HAP-1 (cell line): ENCODE results near the gene MZB1.

Experiments used
- DNase-seq, 2 experiments: peaks; one replicate each; pipeline ENCODE4 v3.0.0-alpha.2; 2016 to 2020; ENCODE audit warnings: low spot score in 2 of 2
- H3K27me3 ChIP-seq: fragments of 250-450 bp; sonication (Bioruptor Pico); 2 replicates; pipeline ENCODE4 v1.5.1; 2020; ENCODE audit warnings: low read depth, mild to moderate bottlenecking, moderate library complexity
- H3K36me3 ChIP-seq: fragments of 250-450 bp; sonication (Bioruptor Pico); replicated peaks from 2 replicates; pipeline ENCODE4 v1.5.1; 2020; ENCODE audit warnings: mild to moderate bottlenecking
- H3K4me1 ChIP-seq: fragments of 250-450 bp; sonication (Bioruptor Pico); 2 replicates; pipeline ENCODE4 v1.5.1; 2020; ENCODE audit warnings: mild to moderate bottlenecking
- H3K4me3 ChIP-seq: fragments of 250-450 bp; sonication (Bioruptor Pico); 2 replicates; pipeline ENCODE4 v1.5.1; 2020; ENCODE audit warnings: mild to moderate bottlenecking, moderate library complexity
- H3K9me3 ChIP-seq: fragments of 250-450 bp; sonication (Bioruptor Pico); 2 replicates; pipeline ENCODE4 v1.5.1; 2020; ENCODE audit warnings: mild to moderate bottlenecking, moderate library complexity
- in situ Hi-C: fragments of 300-500 bp; cut with MboI; formaldehyde crosslinking; loops from 3 replicates; pipeline ENCODE4 v1.14.3; 2020; ENCODE audit warnings: low sequenced_read_pairs, inconsistent platforms, mixed read lengths

MZB1 gene, protein sequence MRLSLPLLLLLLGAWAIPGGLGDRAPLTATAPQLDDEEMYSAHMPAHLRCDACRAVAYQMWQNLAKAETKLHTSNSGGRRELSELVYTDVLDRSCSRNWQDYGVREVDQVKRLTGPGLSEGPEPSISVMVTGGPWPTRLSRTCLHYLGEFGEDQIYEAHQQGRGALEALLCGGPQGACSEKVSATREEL

GRCh38 chr5:139389701-139390638, at the start of gene MZB1:
TSS of gene MZB1 (minus strand) at chr5:139389913. CDS start at chr5:139389856, 57 bp downstream.
- no peak within 1 kb of the TSS for H3K4me3 ChIP-seq
- H3K36me3 ChIP-seq: no peaks in the 10 kb centered on the region
- H3K27me3 ChIP-seq: no peaks in the 10 kb centered on the region
- peaks cover 4% of the 10 kb centered on the region for H3K4me1 ChIP-seq
- in situ Hi-C loops: no loop called here
- no peak for DNase-seq
- no peaks in the 10 kb centered on the region for H3K9me3 ChIP-seq

DNA sequence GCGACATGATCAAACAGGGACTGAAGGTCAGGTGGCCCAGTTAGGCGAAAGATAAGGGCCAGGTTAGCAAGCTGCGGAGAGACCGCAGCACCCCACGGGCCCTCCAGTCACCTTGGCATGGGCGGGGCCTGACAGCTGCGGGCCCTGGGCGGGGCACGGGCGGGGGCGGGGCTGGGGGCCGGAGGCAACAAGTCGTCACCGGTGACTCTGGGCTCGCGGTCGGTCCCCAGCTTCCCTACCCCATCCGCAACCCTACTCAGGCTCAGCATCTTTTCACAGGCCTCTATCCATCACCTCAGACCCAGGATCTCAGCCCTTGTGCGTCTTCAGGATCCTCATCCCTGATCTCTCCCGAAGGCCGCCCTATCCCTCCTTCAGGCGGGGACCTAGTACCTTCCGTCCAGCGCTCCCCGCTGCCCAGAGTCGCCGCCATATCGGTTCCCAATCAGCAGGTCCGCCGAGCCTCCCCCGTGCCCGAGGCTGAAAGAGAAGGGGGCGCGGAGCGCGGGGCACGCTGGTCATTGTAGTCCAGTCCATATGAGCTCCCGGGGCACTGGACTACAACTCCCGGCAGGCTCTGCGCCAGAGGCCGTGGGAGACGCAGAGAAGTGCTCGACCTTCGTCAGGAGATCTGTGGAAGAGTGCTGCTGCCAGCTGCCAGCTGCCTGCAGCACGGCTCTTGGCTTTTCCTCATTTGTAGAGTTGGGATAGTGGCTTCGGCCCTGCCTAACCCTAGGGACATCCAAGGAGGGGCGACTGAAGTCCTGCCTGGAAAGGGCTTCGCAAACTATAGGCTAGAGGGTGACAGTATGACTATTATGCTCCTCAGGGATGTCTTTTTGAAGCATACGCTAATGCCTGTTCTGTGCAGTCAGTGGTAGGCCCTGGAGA, 49.5 kb upstream of the MZB1 start, which contains the start of gene DNAJC18:
TSS of gene DNAJC18 (minus strand) at position 513 of the 891 bp plus-strand sequence. CDS start at position 433, 80 bp downstream.
- DNase-seq: peak; percentile 90 to 96
- in situ Hi-C loops: no loop called here
- Histone ChIP-seq H3K27me3 (peaks cover 4% of the 10 kb centered on the region; the same call in 1 of the 2 replicates), H3K9me3 (no peaks in the 10 kb centered on the region), H3K4me3 (peak within 1 kb of the TSS; percentile 88), H3K4me1 (peaks cover 6% of the 10 kb centered on the region), H3K36me3 (no peaks in the 10 kb centered on the region)

DNA sequence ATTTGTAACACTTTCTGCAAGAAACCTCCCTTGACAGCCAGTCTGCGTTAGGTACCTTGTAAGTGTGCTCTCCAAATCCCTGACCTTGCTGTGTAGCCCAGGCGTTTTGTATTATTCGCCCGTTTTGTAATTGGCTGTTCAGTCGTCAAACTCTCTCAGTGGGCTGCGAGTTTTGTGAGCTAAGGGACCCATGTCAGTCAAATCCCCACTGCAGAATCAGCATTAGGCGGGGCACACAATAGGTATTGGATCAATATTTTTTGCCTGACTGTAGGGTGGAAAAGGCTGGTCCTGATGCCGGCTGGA, 48.9 kb upstream of the MZB1 start:
- Histone ChIP-seq H3K4me1 (peaks cover 6% of the 10 kb centered on the region), H3K27me3 (peaks cover 4% of the 10 kb centered on the region; the same call in 1 of the 2 replicates), H3K9me3 (no peaks in the 10 kb centered on the region), H3K36me3 (no peaks in the 10 kb centered on the region), H3K4me3 (peak overlapping the region; percentile 88)
- in situ Hi-C loops: no loop called here
- no peak for DNase-seq

DNA sequence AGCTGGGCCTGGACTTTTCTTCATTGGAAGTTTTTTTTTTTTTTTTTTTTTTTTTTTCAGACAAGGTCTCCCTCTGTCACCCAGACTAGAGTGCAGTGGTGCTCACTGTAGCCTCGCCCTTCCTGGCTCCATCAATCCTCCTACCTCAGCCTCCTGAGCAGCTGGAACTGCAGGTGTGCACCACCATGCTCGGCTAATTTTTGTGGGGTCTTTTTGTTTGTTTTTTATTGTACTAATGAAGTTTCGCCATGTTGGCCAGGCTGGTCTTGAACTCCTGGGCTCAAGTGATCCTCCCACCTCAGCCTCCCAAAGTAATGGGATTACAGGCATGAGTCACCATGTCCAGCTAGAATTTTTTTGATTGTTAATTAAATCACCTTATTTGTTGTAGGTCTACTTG, 46.0 kb upstream of the MZB1 start:
- Histone ChIP-seq H3K4me1 (peaks cover 6% of the 10 kb centered on the region), H3K4me3 (no peak overlapping the region), H3K9me3 (no peaks in the 10 kb centered on the region), H3K36me3 (no peaks in the 10 kb centered on the region), H3K27me3 (no peaks in the 10 kb centered on the region)
- in situ Hi-C loops: no loop called here
- no peak for DNase-seq

- in situ Hi-C loops: no loop called here
- no peak overlapping the region for H3K4me3 ChIP-seq
- H3K36me3 ChIP-seq: peaks cover 2% of the 10 kb centered on the region; the same call in 1 of the 2 replicates
- no peaks in the 10 kb centered on the region for H3K4me1 ChIP-seq
- no peaks in the 10 kb centered on the region for H3K9me3 ChIP-seq
- no peak for DNase-seq
- no peaks in the 10 kb centered on the region for H3K27me3 ChIP-seq
These were observed 42.0 kb upstream of the MZB1 start for GRCh38 chr5:139431706-139432105.

- no peaks in the 10 kb centered on the region for H3K27me3 ChIP-seq
- in situ Hi-C loops: no loop called here
- no peak overlapping the region for H3K4me3 ChIP-seq
- H3K9me3 ChIP-seq: no peaks in the 10 kb centered on the region
- no peaks in the 10 kb centered on the region for H3K4me1 ChIP-seq
- peaks cover 2% of the 10 kb centered on the region; the same call in 1 of the 2 replicates for H3K36me3 ChIP-seq
- DNase-seq: no peak
These were observed 40.3 kb upstream of the MZB1 start for GRCh38 chr5:139430015-139430414.

DNA sequence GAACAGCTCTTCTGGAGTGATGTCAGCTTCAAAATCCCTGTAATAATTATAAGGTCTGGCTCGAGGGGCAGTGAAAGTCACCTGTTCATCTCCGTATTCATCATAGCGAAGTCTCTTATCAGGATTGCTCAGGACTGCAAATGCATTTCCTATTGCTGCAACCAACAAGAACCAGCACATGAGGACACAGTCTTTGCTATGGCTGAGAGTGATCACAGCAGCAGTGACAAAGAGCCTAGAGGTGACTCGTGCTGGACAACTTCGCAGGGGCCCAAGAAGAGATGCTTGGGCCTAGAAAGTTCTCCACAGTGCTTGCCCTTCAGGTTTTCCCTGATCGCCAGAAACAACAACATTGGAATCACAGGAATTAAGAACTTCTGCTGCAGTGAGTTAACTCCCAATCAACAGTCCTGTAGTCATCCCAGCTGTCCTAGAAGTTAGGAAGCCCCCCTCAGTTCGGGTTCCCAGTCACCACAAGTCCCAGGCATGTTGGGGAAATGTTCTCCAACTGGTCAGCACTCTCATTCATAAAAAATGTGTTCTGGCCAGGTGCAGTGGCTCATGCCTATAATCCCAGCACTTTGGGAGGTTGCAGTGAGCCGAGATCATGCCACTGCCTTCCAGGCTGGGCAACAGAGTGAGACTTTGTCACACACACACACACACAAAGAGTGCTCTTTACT, 36.6 kb upstream of the MZB1 start:
- no peaks in the 10 kb centered on the region for H3K9me3 ChIP-seq
- in situ Hi-C loops: loop anchor here (5.0 to 10.0 kb wide), 2 partner anchors 188 to 336 kb away; no protein-coding TSS in a partner anchor
- DNase-seq: no peak

GRCh38 chr5:139425497-139425896, 35.8 kb upstream of the MZB1 start:
- Histone ChIP-seq H3K4me1 (no peaks in the 10 kb centered on the region), H3K27me3 (no peaks in the 10 kb centered on the region), H3K4me3 (no peak overlapping the region), H3K9me3 (no peaks in the 10 kb centered on the region), H3K36me3 (peaks cover 2% of the 10 kb centered on the region; the same call in 1 of the 2 replicates)
- in situ Hi-C loops: loop anchor here (5.0 to 10.0 kb wide), 2 partner anchors 189 to 337 kb away; no protein-coding TSS in a partner anchor
- no peak for DNase-seq

More for the DNA sequence above, 36.6 kb upstream of the MZB1 start:
- Histone ChIP-seq H3K27me3 (no peaks in the 10 kb centered on the region), H3K4me3 (no peak overlapping the region), H3K36me3 (peaks cover 2% of the 10 kb centered on the region; the same call in 1 of the 2 replicates), H3K4me1 (no peaks in the 10 kb centered on the region)

- in situ Hi-C loops: loop anchor here (5.0 to 10.0 kb wide), 2 partner anchors 95 to 192 kb away; no protein-coding TSS in a partner anchor
- H3K36me3 ChIP-seq: peaks cover under 1% of the 10 kb centered on the region; the same call in 1 of the 2 replicates
These were observed 32.7 kb upstream of the MZB1 start for GRCh38 chr5:139422307-139422893.

DNA sequence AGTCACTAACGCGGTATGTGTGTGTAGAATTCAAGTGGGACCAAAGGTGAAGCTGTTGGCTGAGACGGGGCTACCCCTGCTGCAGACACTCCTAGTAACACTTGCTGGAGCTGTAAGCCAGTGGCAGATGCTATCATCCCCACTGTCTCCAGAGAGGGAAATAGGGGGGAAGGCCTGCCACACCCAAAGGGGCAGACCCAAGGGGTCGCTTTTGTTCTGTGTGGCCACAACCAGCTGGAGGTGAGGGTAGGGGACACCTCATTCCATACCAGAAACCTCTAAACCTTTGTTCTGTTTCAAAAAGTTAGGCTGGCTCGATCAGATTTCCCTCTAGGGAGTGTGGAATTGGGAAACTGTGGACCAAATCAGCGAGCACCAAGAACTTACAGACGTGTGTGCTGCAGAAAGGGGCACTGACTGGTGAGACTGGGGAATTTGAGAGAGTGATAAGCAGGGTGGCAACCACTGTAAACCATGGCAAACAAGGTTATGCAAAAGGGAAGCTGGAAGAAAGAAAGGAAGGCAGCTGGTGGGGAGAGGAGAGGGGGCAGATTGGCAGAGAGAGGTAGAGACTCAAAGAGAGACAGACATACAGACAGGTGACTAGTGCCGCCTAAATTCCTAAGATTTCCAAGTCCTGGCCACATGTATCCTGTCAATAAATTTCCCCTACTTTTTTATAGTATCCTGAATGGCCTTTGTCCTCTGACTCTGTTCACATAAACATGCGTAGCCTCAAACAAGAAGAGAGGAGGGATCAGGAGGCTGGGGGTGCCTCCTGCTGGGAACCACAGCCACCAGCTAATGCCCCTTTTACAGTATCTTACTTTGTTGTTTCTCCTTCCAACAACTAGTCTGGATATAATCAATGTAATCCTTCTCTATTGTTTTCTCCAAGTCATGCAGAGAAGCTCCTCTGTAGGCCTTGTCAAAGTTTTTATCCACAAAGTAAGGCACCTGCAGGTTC, 29.8 kb upstream of the MZB1 start:
- Histone ChIP-seq H3K4me1 (peaks cover 12% of the 10 kb centered on the region), H3K36me3 (peaks cover 6% of the 10 kb centered on the region), H3K4me3 (no peak overlapping the region), H3K9me3 (no peaks in the 10 kb centered on the region), H3K27me3 (no peaks in the 10 kb centered on the region)
- in situ Hi-C loops: loop anchor here (5.0 to 10.0 kb wide), 2 partner anchors 98 to 195 kb away; no protein-coding TSS in a partner anchor
- peak in 1 of 2 experiments; percentile 6 for DNase-seq

More at GRCh38 chr5:139422307-139422893, 32.7 kb upstream of the MZB1 start:
- H3K4me3 ChIP-seq: no peak overlapping the region
- no peaks in the 10 kb centered on the region for H3K4me1 ChIP-seq
- peak; percentile 57 to 65 for DNase-seq
- H3K9me3 ChIP-seq: no peaks in the 10 kb centered on the region
- no peaks in the 10 kb centered on the region for H3K27me3 ChIP-seq

- peaks cover 6% of the 10 kb centered on the region for H3K36me3 ChIP-seq
- peaks cover 14% of the 10 kb centered on the region for H3K4me1 ChIP-seq
- H3K27me3 ChIP-seq: no peaks in the 10 kb centered on the region
- in situ Hi-C loops: no loop called here
- no peak overlapping the region for H3K4me3 ChIP-seq
- no peaks in the 10 kb centered on the region for H3K9me3 ChIP-seq
- DNase-seq: no peak
These were observed 29.1 kb upstream of the MZB1 start for GRCh38 chr5:139418793-139419192.
